PFSK-1 (cell line): ENCODE data around the gene CD101.

Source experiments
- POLR2AphosphoS5 ChIP-seq: IDR thresholded peaks from 2 replicates; pipeline ENCODE4 v1.6.1; 2012; ENCODE audit warnings: low read depth, mild to moderate bottlenecking, control low read depth, low read length, moderate library complexity
- REST ChIP-seq, 2 experiments: IDR thresholded peaks; 2 replicates each; pipeline versions ENCODE4 v1.6.1 to v1.8.0; 2011 to 2012; ENCODE audit warnings: low read depth in 2 of 2, low read length in 2 of 2, control low read depth in 1 of 2, inconsistent platforms in 1 of 2, mild to moderate bottlenecking in 1 of 2, moderate library complexity in 1 of 2; ENCODE audit not compliant: insufficient read depth in 1 of 2
- SIN3A ChIP-seq: IDR thresholded peaks from 2 replicates; pipeline ENCODE4 v1.6.1; 2012; ENCODE audit warnings: mild to moderate bottlenecking, low read length, moderate library complexity, borderline replicate concordance; ENCODE audit not compliant: insufficient read depth
- TAF1 ChIP-seq: IDR thresholded peaks from 2 replicates; pipeline ENCODE4 v1.6.1; 2012; ENCODE audit warnings: low read length, control low read depth, borderline replicate concordance; ENCODE audit not compliant: insufficient read depth

GRCh38 chr1:117022114-117022513 lies 20.6 kb downstream of the CD101 start:
- no peak for TF ChIP-seq TAF1
- no peak for TF ChIP-seq POLR2AphosphoS5
- no peak for TF ChIP-seq REST (IDR thresholded peaks at IDR 0.05; ENCODE audit: insufficient read depth in 1 of 2, low read depth in 2 of 2, low read length in 2 of 2)
- TF ChIP-seq SIN3A, result no peak
